Kidney tubule cell (primary cell): ENCODE data around the gene R3HDM2.
"Not testable (repeated sequence)": the region's sequence is repeated elsewhere in the genome, so short reads cannot be mapped to it uniquely, and the experiment has no call there.

ENCODE experiments used
- DNase-seq: peaks from one replicate; pipeline ENCODE4 v3.0.0-alpha.2; 2018; ENCODE audit warnings: low spot score

Gene R3HDM2

GRCh38 chr12:57452937-57453509 lies 22.2 kb upstream of the R3HDM2 start:
- DNase-seq: peak; percentile 73

GRCh38 chr12:57452181-57452936 lies 21.5 kb upstream of the R3HDM2 start:
- peak; percentile 29 for DNase-seq

GRCh38 chr12:57451233-57451778 lies 20.5 kb upstream of the R3HDM2 start:
- no peak for DNase-seq

- no peak for DNase-seq
Observed at GRCh38 chr12:57450057-57450456, 19.2 kb upstream of the R3HDM2 start.

GRCh38 chr12:57449375-57449774 lies 18.5 kb upstream of the R3HDM2 start:
- DNase-seq: no peak

- DNase-seq: no peak
Observed at GRCh38 chr12:57448669-57449068, 17.8 kb upstream of the R3HDM2 start.

- DNase-seq: no peak
Observed at GRCh38 chr12:57446292-57446960, 15.6 kb upstream of the R3HDM2 start.

- DNase-seq: no peak
Observed at GRCh38 chr12:57444744-57445143, 13.9 kb upstream of the R3HDM2 start.

- not testable (repeated sequence) for DNase-seq
Observed at GRCh38 chr12:57444337-57444736, 13.5 kb upstream of the R3HDM2 start.

GRCh38 chr12:57441846-57442427 lies 11.1 kb upstream of the R3HDM2 start:
- DNase-seq: no peak

- not testable (repeated sequence) for DNase-seq
Observed at GRCh38 chr12:57441393-57441792, 10.6 kb upstream of the R3HDM2 start.

- no peak for DNase-seq
Observed at GRCh38 chr12:57439762-57440266, 9.0 kb upstream of the R3HDM2 start.

GRCh38 chr12:57438400-57438799 lies 7.6 kb upstream of the R3HDM2 start:
- no peak for DNase-seq

GRCh38 chr12:57435293-57435692 lies 4.5 kb upstream of the R3HDM2 start:
- DNase-seq: no peak

- no peak for DNase-seq
Observed at GRCh38 chr12:57434517-57435223, 3.8 kb upstream of the R3HDM2 start, which contains the start of gene INHBC. Gene INHBC, plus strand, starts transcription at chr12:57434784. Its CDS starts 103 bp downstream, at chr12:57434887.

- no peak for DNase-seq
Observed at GRCh38 chr12:57433370-57433769, 2.5 kb upstream of the R3HDM2 start.

- DNase-seq: peak; percentile 49
Observed at GRCh38 chr12:57431654-57432188, 878 bp upstream of the R3HDM2 start.

- DNase-seq: peak; percentile 28
Observed at GRCh38 chr12:57430112-57430930, 522 bp downstream of the R3HDM2 start.

GRCh38 chr12:57429473-57430111 lies 1.3 kb downstream of the R3HDM2 start:
- peak; percentile 30 for DNase-seq

- no peak for DNase-seq
Observed at GRCh38 chr12:57428965-57429364, 1.9 kb downstream of the R3HDM2 start.
